ENCODE measurements around the gene R3HDM4. TPM values are rescaled to one million over a fixed set of nuclear protein-coding genes. Genes with fewer than 3 reads are reported as not detected.

R3HDM4 gene
- total RNA-seq, 1 experiment from 2014 or later, result 57.7 TPM

GRCh38 chr19:916645-917322 is 3.8 kb upstream of the R3HDM4 start:
- Histone ChIP-seq H3K9me3 (no peaks in the 10 kb centered on the region), H3K4me1 (0 out of 2 replicates have a peak, but pooled peaks cover 6% of the 10 kb centered on the region), H3K4me3 (ENCODE audit: low read depth, low read length) (peak overlapping the region; percentile 87), H3K27me3 (replicated peaks; ENCODE audit: control insufficient read depth, insufficient read depth, low read length) (no peaks in the 10 kb centered on the region), H3K36me3 (ENCODE audit: control insufficient read depth, insufficient read depth, low read length) (no peaks in the 10 kb centered on the region)
- Mint-ChIP-seq H3K4me1 (ENCODE audit: low read depth, unreplicated experiment) (no peaks in the 10 kb centered on the region), H3K36me3 (ENCODE audit: insufficient read depth, unreplicated experiment) (peaks cover 9% of the 10 kb centered on the region), H3K27me3 (ENCODE audit: insufficient read depth, unreplicated experiment) (no peaks in the 10 kb centered on the region), H3K9me3 (ENCODE audit: unreplicated experiment) (no peaks in the 10 kb centered on the region), H3K27ac (ENCODE audit: unreplicated experiment) (no peak overlapping the region), H3K4me3 (ENCODE audit: unreplicated experiment) (peak overlapping the region; percentile 69)
- ChIA-PET CTCF (no interaction called here), POLR2A (no interaction called here)
- intact Hi-C loops (cut with micrococcal nuclease; ENCODE audit: unreplicated experiment), result loop anchor here (1.0 kb wide), 1 partner anchor 146 kb away; no protein-coding TSS in a partner anchor
- BruUV-seq (replicated peaks), result no TSS peak
- peak; percentile 78 to 85 for DNase-seq
- TF ChIP-seq, protein P1, sequence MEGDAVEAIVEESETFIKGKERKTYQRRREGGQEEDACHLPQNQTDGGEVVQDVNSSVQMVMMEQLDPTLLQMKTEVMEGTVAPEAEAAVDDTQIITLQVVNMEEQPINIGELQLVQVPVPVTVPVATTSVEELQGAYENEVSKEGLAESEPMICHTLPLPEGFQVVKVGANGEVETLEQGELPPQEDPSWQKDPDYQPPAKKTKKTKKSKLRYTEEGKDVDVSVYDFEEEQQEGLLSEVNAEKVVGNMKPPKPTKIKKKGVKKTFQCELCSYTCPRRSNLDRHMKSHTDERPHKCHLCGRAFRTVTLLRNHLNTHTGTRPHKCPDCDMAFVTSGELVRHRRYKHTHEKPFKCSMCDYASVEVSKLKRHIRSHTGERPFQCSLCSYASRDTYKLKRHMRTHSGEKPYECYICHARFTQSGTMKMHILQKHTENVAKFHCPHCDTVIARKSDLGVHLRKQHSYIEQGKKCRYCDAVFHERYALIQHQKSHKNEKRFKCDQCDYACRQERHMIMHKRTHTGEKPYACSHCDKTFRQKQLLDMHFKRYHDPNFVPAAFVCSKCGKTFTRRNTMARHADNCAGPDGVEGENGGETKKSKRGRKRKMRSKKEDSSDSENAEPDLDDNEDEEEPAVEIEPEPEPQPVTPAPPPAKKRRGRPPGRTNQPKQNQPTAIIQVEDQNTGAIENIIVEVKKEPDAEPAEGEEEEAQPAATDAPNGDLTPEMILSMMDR (IDR thresholded peaks at IDR 0.05; ENCODE audit: insufficient read depth in 1 of 2, low read depth in 1 of 2, low read length in 1 of 2, severe bottlenecking in 1 of 2, unreplicated experiment in 1 of 2), result no peak

GRCh38 chr19:912181-913079 is 589 bp downstream of the R3HDM4 start:
- no TSS peak for BruUV-seq (replicated peaks)
- H3K4me1 Mint-ChIP-seq (ENCODE audit: low read depth, unreplicated experiment), result peaks cover 7% of the 10 kb centered on the region
- TF ChIP-seq, protein P1 (IDR thresholded peaks at IDR 0.05; ENCODE audit: insufficient read depth in 1 of 2, low read depth in 1 of 2, low read length in 1 of 2, severe bottlenecking in 1 of 2, unreplicated experiment in 1 of 2), result no peak
- no peak overlapping the region for H3K27ac Mint-ChIP-seq (ENCODE audit: unreplicated experiment)
- no peaks in the 10 kb centered on the region for H3K9me3 ChIP-seq
- H3K4me3 Mint-ChIP-seq (ENCODE audit: unreplicated experiment), result peak overlapping the region; percentile 74
- ChIA-PET CTCF (no interaction called here), POLR2A (no interaction called here)
- DNase-seq, result no peak
- no peaks in the 10 kb centered on the region; the same call in 1 of the 2 replicates for H3K4me1 ChIP-seq
- no peaks in the 10 kb centered on the region for H3K9me3 Mint-ChIP-seq (ENCODE audit: unreplicated experiment)
- H3K4me3 ChIP-seq (ENCODE audit: low read depth, low read length), result peak overlapping the region; percentile 90
- H3K36me3 Mint-ChIP-seq (ENCODE audit: insufficient read depth, unreplicated experiment), result peaks cover 6% of the 10 kb centered on the region
- intact Hi-C loops (cut with micrococcal nuclease; ENCODE audit: unreplicated experiment), result no loop called here
- H3K27me3 ChIP-seq (replicated peaks; ENCODE audit: control insufficient read depth, insufficient read depth, low read length), result no peaks in the 10 kb centered on the region
- H3K27me3 Mint-ChIP-seq (ENCODE audit: insufficient read depth, unreplicated experiment), result no peaks in the 10 kb centered on the region
- no peaks in the 10 kb centered on the region for H3K36me3 ChIP-seq (ENCODE audit: control insufficient read depth, insufficient read depth, low read length)

DNA sequence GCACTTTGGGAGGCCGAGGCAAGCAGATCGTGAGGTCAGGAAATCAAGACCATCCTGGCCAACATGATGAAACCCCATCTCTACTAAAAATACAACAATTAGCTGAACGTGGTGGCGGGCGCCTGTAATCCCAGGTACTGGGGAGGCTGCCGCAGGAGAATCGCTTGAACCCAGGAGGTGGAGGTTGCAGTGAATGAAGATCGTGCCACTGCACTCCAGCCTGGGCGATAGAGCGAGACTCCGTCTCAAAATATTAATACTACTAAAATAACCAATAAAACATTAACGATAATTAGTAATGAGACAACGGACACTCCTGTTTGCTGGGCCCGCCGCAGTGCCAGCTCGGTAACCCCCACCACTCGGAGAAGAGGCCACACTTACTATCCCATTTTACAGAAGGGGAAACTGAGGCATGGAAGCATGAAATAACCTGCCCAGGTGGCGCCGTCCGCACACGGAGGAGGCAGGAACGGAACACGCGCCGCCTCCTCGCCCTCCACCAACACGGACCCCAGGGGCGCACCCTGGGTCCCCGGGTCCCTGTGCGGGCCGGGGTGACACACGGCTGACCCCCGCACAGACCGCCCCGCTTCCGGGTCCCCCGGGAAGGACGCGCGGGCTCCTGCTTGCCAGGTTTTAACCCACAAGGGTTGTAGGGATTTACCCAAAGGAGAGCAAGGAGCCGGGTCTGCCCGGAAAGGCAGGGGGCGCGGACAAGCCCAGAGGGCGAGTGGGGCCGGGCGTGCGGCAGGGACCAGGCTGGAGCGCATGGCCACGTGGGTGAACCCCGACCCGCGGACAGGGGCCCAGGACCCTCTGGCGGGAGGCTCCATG is 1.6 kb downstream of the R3HDM4 start:
- Histone ChIP-seq H3K4me1 (no peaks in the 10 kb centered on the region; the same call in 1 of the 2 replicates), H3K27me3 (replicated peaks; ENCODE audit: control insufficient read depth, insufficient read depth, low read length) (no peaks in the 10 kb centered on the region), H3K36me3 (ENCODE audit: control insufficient read depth, insufficient read depth, low read length) (no peaks in the 10 kb centered on the region), H3K9me3 (no peaks in the 10 kb centered on the region), H3K4me3 (ENCODE audit: low read depth, low read length) (no peak overlapping the region)
- Mint-ChIP-seq H3K4me3 (ENCODE audit: unreplicated experiment) (peak overlapping the region; percentile 49), H3K4me1 (ENCODE audit: low read depth, unreplicated experiment) (peaks cover 7% of the 10 kb centered on the region), H3K36me3 (ENCODE audit: insufficient read depth, unreplicated experiment) (peaks cover 12% of the 10 kb centered on the region), H3K9me3 (ENCODE audit: unreplicated experiment) (no peaks in the 10 kb centered on the region), H3K27me3 (ENCODE audit: insufficient read depth, unreplicated experiment) (no peaks in the 10 kb centered on the region), H3K27ac (ENCODE audit: unreplicated experiment) (no peak overlapping the region)
- POLR2A ChIA-PET, result no interaction called here
- DNase-seq, result no peak
- no TSS peak for BruUV-seq (replicated peaks)
- intact Hi-C loops (cut with micrococcal nuclease; ENCODE audit: unreplicated experiment), result no loop called here
- CTCF ChIA-PET, result no interaction called here
- TF ChIP-seq, protein P1 (IDR thresholded peaks at IDR 0.05; ENCODE audit: insufficient read depth in 1 of 2, low read depth in 1 of 2, low read length in 1 of 2, severe bottlenecking in 1 of 2, unreplicated experiment in 1 of 2), result no peak
